NCI-H1694 (cell line): Measurements from ENCODE around the gene NAA10.
A peak's percentile ranks its signal among the peaks of the same experiment; 100 is the strongest.

Source experiments
- DNase-seq: peaks from one replicate; lab custom pipeline; 2025; lab: John Stamatoyannopoulos, UW

NAA10 gene

GRCh38 chrX:153948847-153949805, 14.3 kb upstream of the NAA10 start:
- DNase-seq = no peak

- DNase-seq = no peak
Measured at GRCh38 chrX:153948002-153948466, 13.2 kb upstream of the NAA10 start.

DNA sequence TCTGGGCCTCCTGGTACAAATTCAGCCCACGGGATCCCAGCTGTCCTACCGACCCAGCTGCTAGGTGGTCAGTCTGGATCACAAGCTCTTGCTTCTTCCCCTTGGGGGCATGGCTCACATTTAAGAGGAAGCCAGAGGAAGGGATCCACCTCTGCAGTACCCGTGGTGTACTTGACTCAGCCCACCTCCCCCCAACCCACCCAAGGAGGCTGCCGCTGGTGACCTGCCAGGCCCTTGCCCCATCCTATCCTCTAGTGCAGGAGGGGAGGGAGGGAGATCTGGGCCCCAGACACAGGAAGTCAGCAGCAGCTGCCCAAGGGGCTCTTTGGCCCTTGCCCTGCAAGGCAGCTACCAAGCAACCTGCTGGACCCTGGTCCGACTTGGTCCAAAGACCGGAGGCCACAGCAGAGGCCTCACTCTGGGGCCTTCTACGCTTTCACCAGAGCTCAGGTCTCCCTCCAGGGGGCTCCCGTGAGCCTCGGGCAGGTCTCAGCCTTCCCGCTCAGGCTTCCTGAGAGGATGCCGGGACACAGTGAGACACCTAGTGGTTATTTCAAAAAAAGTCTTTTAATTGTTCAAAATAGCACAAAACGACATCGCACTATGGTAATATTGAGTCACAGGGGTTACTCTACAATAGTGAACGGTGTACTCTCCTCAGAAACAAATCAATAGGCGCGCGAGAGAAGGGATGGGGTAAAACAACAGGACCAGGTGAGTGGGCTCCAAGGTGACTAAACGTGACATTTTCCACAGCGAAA, 12.4 kb upstream of the NAA10 start:
- peak; percentile 81 for DNase-seq

GRCh38 chrX:153945956-153946943, 11.4 kb upstream of the NAA10 start:
- DNase-seq = no peak

GRCh38 chrX:153944800-153945150, 9.9 kb upstream of the NAA10 start:
- DNase-seq = no peak

- DNase-seq = no peak
Measured at GRCh38 chrX:153944140-153944799, 9.4 kb upstream of the NAA10 start, which contains the start of gene RENBP. Gene RENBP (minus strand): TSS chrX:153944643. CDS start chrX:153944610, 33 bp downstream.

DNA sequence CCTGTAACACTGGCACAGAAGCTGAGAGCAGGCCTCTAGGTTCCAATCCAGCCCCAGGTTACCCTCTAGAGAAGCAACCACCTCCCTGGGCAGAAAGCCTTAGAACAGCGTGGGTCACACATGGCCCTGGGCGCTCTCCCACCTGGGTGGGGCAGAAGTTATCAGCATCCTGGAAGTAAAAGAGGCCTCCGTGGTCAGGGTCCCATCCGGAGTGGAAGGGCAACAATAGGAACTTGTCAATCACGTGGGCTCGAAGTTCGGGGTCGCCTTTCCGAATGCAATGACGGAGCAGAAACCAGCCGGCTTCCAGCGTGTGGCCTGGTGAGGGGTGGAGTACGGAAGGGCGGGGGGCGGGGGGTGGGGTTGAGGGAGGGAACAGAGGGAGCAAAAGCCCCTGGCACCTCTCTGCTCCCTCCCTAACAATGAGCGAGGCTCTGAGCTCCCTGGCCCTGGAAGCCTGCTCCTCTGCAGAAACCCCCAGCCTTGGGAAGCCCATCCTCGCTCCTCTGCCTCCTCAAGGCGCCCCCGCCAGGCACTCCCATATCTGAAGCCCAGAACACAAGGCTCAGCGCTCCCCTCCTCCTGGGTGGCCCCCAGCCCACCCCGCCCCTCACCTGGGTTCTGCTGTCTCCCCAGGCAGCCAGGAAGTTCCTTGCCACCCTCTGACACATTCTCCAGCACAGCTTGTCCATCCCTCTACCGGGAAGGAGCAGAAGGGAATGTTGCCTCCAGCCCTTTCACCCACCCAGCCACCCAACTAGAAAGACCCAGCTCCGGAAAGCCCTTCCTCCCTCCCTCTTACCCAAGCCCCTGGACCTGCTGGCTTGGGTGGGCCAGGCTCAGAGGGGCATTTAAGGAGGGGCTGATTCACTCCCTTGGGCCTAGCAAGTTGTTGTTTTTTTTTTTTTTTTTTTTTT, 6.8 kb upstream of the NAA10 start:
- no peak for DNase-seq

- no peak for DNase-seq
Measured at GRCh38 chrX:153939573-153939972, 4.7 kb upstream of the NAA10 start.

DNA sequence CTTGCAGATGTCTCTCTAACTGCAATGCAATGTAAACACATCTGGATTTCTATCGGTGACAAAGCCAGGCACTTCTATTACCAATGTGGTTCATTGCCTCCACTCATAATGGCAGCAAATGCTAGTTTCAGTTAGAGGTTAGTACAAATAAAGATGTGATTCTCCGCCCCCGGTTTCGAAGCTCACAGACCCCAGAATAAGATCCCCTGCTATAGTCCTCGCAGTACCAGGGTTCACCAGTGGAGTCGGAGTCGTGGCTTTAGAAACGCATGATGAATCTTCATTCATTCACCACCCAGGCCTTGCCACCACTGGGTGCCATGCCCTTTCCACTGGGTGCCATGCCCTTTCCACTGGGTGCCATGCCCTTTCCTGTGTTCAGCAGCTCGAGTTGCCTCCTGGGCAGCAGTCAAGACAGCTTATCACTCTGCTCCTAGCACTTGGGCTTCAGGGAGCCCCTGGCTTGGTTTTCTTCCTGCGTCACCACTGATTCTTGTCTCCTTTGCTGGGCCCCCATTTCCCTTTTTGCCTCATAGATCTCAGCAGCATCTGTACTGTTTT, 3.5 kb upstream of the NAA10 start:
- no peak for DNase-seq

- DNase-seq = no peak
Measured at GRCh38 chrX:153937056-153937455, 2.2 kb upstream of the NAA10 start.

DNA sequence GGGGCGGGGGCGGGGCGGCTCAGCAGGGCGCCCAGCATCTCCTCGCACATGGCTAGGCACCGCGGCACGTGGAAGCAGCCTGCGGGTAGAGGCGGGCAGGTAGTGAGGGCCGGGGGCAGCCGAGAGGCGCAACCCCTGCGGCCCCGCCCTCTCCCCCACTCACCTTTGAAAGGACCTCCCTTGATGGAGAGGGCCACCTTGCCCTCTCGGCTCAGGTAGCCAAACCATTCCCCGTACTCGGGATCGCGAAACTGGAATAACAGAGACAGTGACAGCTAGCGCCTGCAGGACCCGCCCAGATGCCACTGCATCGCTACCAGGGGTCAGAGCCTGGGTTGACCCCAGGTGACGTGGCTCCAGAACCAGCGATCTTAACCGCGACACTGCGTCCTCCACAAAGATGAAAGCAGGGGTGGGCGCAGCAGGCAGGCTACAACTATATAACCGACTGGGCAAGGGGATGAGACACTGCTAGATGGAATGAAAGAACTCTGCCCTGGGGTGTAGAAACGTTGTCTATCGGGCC, 552 bp upstream of the NAA10 start:
- no peak for DNase-seq

- DNase-seq = no peak
Measured at GRCh38 chrX:153934148-153934761, 582 bp downstream of the NAA10 start.

- DNase-seq = no peak
Measured at GRCh38 chrX:153933748-153934147, 1.1 kb downstream of the NAA10 start.

DNA sequence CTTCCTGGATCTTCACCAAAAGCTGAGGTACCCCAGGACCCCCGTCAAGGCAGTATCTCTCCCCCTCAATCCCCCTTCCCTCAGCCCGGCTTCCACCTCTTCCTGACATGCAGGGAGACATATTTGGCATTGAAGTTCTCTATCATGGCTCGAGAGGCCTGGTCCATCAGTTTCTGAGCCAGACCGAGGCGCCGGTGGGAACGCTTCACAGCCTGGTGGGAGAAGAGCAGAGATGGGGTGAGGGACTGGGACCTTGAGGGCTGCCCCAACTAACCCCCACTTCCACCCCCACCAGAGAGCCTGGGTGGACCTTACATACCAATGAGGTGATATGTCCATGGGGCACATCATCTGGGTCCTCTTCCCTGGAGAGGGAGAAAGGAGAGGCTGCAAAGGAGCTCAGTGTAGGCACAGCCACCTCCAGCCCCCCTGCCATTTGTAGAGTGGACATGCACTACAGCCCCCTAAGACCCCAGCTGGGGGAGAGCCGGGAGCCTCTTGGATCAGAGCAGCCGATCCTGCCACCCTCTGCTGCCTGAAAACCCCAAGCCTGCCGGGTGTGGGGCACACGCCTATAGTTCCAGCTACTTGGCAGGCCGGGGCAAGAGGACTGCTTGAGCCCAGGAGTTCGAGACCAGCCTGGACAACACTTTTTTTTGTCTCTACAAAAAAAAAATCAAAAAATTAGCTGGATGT, 2.5 kb downstream of the NAA10 start:
- no peak for DNase-seq

DNA sequence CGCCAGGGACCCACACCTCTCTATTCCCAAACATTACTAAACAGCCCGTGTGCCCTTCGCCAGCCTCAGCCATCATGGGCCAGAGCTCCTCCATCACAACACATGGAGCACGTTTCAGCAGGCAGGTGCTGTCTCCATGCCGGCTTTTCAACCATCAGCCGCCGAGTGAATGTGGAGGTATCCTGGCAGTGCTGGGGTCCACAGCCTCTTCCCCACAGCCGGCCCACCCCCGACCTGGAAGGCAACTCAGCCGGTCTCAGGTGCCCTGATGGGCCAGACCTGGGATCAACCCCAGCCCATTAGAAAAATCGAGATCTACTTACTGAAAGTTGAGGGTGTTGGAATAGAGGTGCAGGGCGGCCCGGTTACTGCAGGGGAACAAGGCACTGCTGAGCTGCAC, 3.1 kb downstream of the NAA10 start:
- DNase-seq = no peak

DNA sequence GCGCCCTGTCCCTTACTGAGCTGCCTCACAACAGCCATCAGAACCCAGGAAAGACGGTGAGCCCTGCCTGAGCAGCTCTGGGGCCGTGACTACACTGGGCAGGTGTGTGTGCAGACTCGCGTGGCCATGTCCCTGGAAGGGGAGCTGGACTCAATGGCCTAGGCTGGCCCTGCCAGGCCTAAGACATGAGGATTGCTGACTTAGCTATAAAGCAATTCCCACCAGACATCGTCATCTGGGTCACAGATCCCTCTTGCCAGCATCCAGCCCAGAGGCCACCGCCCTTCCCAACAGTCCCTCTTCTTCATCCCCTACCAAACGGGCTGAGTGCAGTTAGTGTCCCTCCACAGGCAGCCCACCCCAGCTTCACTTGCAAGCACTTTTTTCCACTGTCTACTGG, 3.7 kb downstream of the NAA10 start:
- no peak for DNase-seq

- DNase-seq = no peak
Measured at GRCh38 chrX:153930011-153930910, 4.6 kb downstream of the NAA10 start.
